Right lobe of liver (tissue), 4 donors: ENCODE data around the gene AQP12A.

Experiments used
- POLR2A ChIP-seq: fragments of 450-650 bp; IDR thresholded peaks from one replicate; pipeline ENCODE4 v1.6.1; 2017; ENCODE audit warnings: antibody characterized with exemption, mild to moderate bottlenecking
- TF ChIP-seq, protein P1 (sequence below), 4 donors: fragments of 200-600 bp in 3 of 4; fragments of 450-650 bp in 1 of 4; IDR thresholded peaks; one replicate each; pipeline versions ENCODE4 v1.5.1 to v1.8.0; 2016 to 2022; ENCODE audit warnings: antibody characterized with exemption in 4 of 4, mild to moderate bottlenecking in 2 of 4
- donor health status: DM: no; HTN: no; CAD: no.
- donor health status: DM: no; HTN: no; CAD: no.
- donor health status: DM: no; HTN: yes; CAD: no.

DNA sequence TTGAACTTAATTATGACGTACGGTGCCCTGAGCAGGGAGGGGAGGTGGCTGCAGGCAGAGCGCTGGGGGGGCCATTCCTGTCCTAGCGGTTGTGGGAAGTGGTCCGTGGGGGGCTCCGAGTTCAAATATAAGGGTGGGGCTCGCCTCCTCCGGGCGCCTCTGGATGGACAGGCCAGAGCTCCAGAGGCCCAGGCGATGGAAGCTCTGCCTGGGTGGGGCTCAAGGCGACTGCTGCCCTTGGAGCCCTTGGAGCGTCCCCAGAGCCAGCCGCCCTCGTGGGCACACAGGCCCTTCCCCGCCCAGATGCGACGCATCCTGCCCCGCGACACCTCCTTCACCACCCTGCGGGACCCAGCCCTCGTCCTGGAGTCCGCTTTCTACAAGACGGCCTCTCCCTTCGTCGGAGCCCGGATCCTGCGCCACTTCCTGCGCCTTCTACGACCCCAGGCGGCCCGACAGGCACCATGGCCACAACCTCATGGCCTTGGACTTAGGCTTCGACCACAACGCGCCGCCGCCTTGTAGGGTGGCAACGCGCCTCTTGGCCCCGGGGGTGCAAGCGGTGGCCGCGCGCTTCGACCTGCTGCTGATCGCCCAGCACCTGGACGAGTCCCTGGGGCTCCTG lies 19.5 kb upstream of the AQP12A start:
- TF ChIP-seq, protein P1, sequence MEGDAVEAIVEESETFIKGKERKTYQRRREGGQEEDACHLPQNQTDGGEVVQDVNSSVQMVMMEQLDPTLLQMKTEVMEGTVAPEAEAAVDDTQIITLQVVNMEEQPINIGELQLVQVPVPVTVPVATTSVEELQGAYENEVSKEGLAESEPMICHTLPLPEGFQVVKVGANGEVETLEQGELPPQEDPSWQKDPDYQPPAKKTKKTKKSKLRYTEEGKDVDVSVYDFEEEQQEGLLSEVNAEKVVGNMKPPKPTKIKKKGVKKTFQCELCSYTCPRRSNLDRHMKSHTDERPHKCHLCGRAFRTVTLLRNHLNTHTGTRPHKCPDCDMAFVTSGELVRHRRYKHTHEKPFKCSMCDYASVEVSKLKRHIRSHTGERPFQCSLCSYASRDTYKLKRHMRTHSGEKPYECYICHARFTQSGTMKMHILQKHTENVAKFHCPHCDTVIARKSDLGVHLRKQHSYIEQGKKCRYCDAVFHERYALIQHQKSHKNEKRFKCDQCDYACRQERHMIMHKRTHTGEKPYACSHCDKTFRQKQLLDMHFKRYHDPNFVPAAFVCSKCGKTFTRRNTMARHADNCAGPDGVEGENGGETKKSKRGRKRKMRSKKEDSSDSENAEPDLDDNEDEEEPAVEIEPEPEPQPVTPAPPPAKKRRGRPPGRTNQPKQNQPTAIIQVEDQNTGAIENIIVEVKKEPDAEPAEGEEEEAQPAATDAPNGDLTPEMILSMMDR (IDR thresholded peaks at IDR 0.05) = no peak
- no peak for TF ChIP-seq POLR2A
